ENCODE measurements around the gene C9.

The C9 gene

DNA sequence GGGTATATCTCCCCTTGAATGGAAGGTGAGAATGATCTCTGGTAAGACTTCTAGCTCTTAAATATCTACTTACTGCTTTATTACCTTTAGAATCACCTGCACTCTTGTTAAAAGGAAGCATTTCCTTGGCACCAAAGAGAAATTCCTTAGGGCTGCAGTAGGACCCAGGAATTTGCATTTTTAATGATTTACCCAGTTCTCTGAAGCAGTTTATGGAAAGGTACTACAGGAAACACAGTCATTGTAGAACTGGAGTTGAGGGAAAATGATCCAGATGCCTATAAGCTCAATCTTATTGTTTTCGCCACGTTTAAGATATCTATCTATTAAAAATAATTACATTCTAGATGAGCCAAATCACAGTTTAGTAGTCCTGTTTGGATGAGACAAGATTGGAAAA, 9.5 kb upstream of the C9 start:
- Histone ChIP-seq H3K9me3 (ENCODE audit: control insufficient read depth, low read length) (no peaks in the 10 kb centered on the region), H3K27ac (ENCODE audit: low read depth, low read length, severe bottlenecking) (no peak overlapping the region), H3K4me1 (ENCODE audit: control insufficient read depth, insufficient read depth, low read length, poor library complexity, severe bottlenecking) (no peaks in the 10 kb centered on the region), H3K36me3 (ENCODE audit: control insufficient read depth, insufficient read depth, low read length) (peaks cover 84% of the 10 kb centered on the region), H3K4me3 (ENCODE audit: extremely low read depth, insufficient read depth, low read length, poor library complexity, severe bottlenecking) (no peak overlapping the region)
- WGBS, 2 experiments (ENCODE audit: insufficient coverage in 2 of 2) = no CpG with 5 or more reads among the region's 2 CpGs

- Histone ChIP-seq H3K4me3 (ENCODE audit: extremely low read depth, insufficient read depth, low read length, poor library complexity, severe bottlenecking) (no peak overlapping the region), H3K9me3 (ENCODE audit: control insufficient read depth, low read length) (no peaks in the 10 kb centered on the region), H3K4me1 (ENCODE audit: control insufficient read depth, insufficient read depth, low read length, poor library complexity, severe bottlenecking) (no peaks in the 10 kb centered on the region), H3K27ac (ENCODE audit: low read depth, low read length, severe bottlenecking) (no peak overlapping the region), H3K36me3 (ENCODE audit: control insufficient read depth, insufficient read depth, low read length) (peaks cover 60% of the 10 kb centered on the region)
- no CpG with 5 or more reads among the region's 3 CpGs for WGBS, 2 experiments (ENCODE audit: insufficient coverage in 2 of 2)
Measured at GRCh38 chr5:39371367-39371635, 7.0 kb upstream of the C9 start.

- Histone ChIP-seq H3K27ac (ENCODE audit: low read depth, low read length, severe bottlenecking) (no peak overlapping the region), H3K9me3 (ENCODE audit: control insufficient read depth, low read length) (no peaks in the 10 kb centered on the region), H3K36me3 (ENCODE audit: control insufficient read depth, insufficient read depth, low read length) (peaks cover 54% of the 10 kb centered on the region), H3K4me1 (ENCODE audit: control insufficient read depth, insufficient read depth, low read length, poor library complexity, severe bottlenecking) (no peaks in the 10 kb centered on the region), H3K4me3 (ENCODE audit: extremely low read depth, insufficient read depth, low read length, poor library complexity, severe bottlenecking) (no peak overlapping the region)
- WGBS, 2 experiments (ENCODE audit: insufficient coverage in 2 of 2) = 96 to 99% methylated on average over 5 to 9 of the region's 10 CpGs
Measured at GRCh38 chr5:39370555-39371366, 6.5 kb upstream of the C9 start.

GRCh38 chr5:39369123-39369815, 5.0 kb upstream of the C9 start:
- H3K27ac ChIP-seq (ENCODE audit: low read depth, low read length, severe bottlenecking) = no peak overlapping the region
- H3K36me3 ChIP-seq (ENCODE audit: control insufficient read depth, insufficient read depth, low read length) = peaks cover 39% of the 10 kb centered on the region
- H3K9me3 ChIP-seq (ENCODE audit: control insufficient read depth, low read length) = no peaks in the 10 kb centered on the region
- H3K4me1 ChIP-seq (ENCODE audit: control insufficient read depth, insufficient read depth, low read length, poor library complexity, severe bottlenecking) = no peaks in the 10 kb centered on the region
- WGBS, 2 experiments (ENCODE audit: insufficient coverage in 2 of 2) = 98 to 100% methylated on average over 3 to 5 of the region's 5 CpGs
- H3K4me3 ChIP-seq (ENCODE audit: extremely low read depth, insufficient read depth, low read length, poor library complexity, severe bottlenecking) = no peak overlapping the region

DNA sequence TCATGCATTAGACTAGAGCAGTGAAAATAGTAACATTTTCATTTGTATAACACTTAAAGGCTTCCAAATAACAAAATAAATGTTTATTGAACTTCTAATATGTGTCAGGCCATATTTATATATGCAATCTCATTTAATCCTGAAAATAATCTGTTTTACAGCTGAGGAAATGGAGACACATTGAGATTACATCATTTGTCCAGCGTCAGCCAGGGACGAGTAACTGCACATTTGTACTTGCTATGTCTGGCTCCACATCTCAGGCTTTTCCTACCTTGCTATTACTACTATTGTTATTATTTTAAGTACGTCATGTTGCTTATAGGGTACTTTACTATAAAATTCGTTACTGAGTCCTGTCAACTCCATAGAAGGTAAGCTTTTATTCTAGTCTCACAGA, 3.8 kb upstream of the C9 start:
- Histone ChIP-seq H3K4me1 (ENCODE audit: control insufficient read depth, insufficient read depth, low read length, poor library complexity, severe bottlenecking) (no peaks in the 10 kb centered on the region), H3K27ac (ENCODE audit: low read depth, low read length, severe bottlenecking) (no peak overlapping the region), H3K36me3 (ENCODE audit: control insufficient read depth, insufficient read depth, low read length) (peaks cover 28% of the 10 kb centered on the region), H3K4me3 (ENCODE audit: extremely low read depth, insufficient read depth, low read length, poor library complexity, severe bottlenecking) (no peak overlapping the region), H3K9me3 (ENCODE audit: control insufficient read depth, low read length) (no peaks in the 10 kb centered on the region)
- 100% methylated on average over 2 of the region's 4 CpGs; no CpG with 5 or more reads in 1 of the 2 experiments for WGBS, 2 experiments (ENCODE audit: insufficient coverage in 2 of 2)

DNA sequence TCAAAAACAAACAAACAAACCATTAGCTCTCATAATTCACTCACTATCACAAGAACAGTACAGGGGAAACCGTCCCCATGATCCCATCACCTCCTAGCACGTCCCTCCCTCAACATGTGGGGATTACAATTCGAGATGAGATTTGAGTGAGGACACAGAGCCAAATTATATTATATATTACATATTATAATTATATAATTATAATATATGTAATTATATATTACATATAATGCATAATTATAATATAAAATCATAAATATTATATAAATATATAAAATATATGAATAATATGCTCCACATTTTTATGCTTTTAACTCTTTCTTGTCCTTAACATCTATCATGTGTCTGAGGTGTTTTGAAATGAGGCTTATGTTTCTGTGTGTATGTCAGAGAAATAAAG, 3.4 kb upstream of the C9 start:
- H3K36me3 ChIP-seq (ENCODE audit: control insufficient read depth, insufficient read depth, low read length) = peaks cover 24% of the 10 kb centered on the region
- H3K9me3 ChIP-seq (ENCODE audit: control insufficient read depth, low read length) = no peaks in the 10 kb centered on the region
- no peak overlapping the region for H3K27ac ChIP-seq (ENCODE audit: low read depth, low read length, severe bottlenecking)
- no peaks in the 10 kb centered on the region for H3K4me1 ChIP-seq (ENCODE audit: control insufficient read depth, insufficient read depth, low read length, poor library complexity, severe bottlenecking)
- no CpG with 5 or more reads among the region's 3 CpGs for WGBS, 2 experiments (ENCODE audit: insufficient coverage in 2 of 2)
- no peak overlapping the region for H3K4me3 ChIP-seq (ENCODE audit: extremely low read depth, insufficient read depth, low read length, poor library complexity, severe bottlenecking)

- no peaks in the 10 kb centered on the region for H3K9me3 ChIP-seq (ENCODE audit: control insufficient read depth, low read length)
- H3K27ac ChIP-seq (ENCODE audit: low read depth, low read length, severe bottlenecking) = no peak overlapping the region
- 88 to 89% methylated on average over 2 to 3 of the region's 4 CpGs for WGBS, 2 experiments (ENCODE audit: insufficient coverage in 2 of 2)
- H3K36me3 ChIP-seq (ENCODE audit: control insufficient read depth, insufficient read depth, low read length) = no peaks in the 10 kb centered on the region
- H3K4me3 ChIP-seq (ENCODE audit: extremely low read depth, insufficient read depth, low read length, poor library complexity, severe bottlenecking) = no peak overlapping the region
- no peaks in the 10 kb centered on the region for H3K4me1 ChIP-seq (ENCODE audit: control insufficient read depth, insufficient read depth, low read length, poor library complexity, severe bottlenecking)
Measured at GRCh38 chr5:39363217-39363616, 1.1 kb downstream of the C9 start.

- Histone ChIP-seq H3K4me1 (ENCODE audit: control insufficient read depth, insufficient read depth, low read length, poor library complexity, severe bottlenecking) (no peaks in the 10 kb centered on the region), H3K9me3 (ENCODE audit: control insufficient read depth, low read length) (no peaks in the 10 kb centered on the region), H3K4me3 (ENCODE audit: extremely low read depth, insufficient read depth, low read length, poor library complexity, severe bottlenecking) (no peak overlapping the region), H3K27ac (ENCODE audit: low read depth, low read length, severe bottlenecking) (no peak overlapping the region), H3K36me3 (ENCODE audit: control insufficient read depth, insufficient read depth, low read length) (no peaks in the 10 kb centered on the region)
- 80 to 100% methylated on average over 3 to 6 of the region's 8 CpGs for WGBS, 2 experiments (ENCODE audit: insufficient coverage in 2 of 2)
Measured at GRCh38 chr5:39362646-39363045, 1.6 kb downstream of the C9 start.

- WGBS, 2 experiments (ENCODE audit: insufficient coverage in 2 of 2) = 93 to 94% methylated on average over 2 to 3 of the region's 4 CpGs
- no peak overlapping the region for H3K27ac ChIP-seq (ENCODE audit: low read depth, low read length, severe bottlenecking)
- no peak overlapping the region for H3K4me3 ChIP-seq (ENCODE audit: extremely low read depth, insufficient read depth, low read length, poor library complexity, severe bottlenecking)
- no peaks in the 10 kb centered on the region for H3K9me3 ChIP-seq (ENCODE audit: control insufficient read depth, low read length)
- H3K4me1 ChIP-seq (ENCODE audit: control insufficient read depth, insufficient read depth, low read length, poor library complexity, severe bottlenecking) = no peaks in the 10 kb centered on the region
- no peaks in the 10 kb centered on the region for H3K36me3 ChIP-seq (ENCODE audit: control insufficient read depth, insufficient read depth, low read length)
Measured at GRCh38 chr5:39361306-39361705, 3.0 kb downstream of the C9 start.

DNA sequence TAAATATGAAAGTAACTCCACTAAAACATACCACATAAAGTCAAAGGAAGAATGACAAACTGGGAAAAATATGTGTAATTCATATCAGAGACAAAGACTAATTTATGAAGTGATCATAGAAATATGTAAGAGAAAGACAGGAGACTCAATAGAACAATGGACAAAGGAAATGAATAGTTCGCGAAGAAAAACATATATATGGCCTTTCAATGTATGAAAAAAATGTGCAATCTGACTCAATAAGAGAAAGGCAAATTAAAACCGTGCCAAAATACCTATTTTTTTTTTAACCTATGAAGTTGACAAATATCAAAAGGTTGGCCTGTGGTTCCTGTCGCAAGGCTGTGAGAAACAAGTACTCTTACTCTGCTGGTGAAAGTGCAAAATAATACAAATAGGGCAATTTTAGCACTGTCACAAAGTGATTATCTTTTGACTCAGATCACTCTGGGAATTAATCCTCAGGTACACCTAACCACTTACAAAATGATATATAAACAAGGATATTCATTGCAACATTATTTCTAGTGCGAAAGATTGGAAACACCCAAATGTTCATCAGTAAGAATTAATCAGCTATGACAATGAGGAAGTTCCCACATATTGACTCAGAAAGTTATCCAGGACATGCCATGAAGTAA, 3.7 kb downstream of the C9 start:
- H3K4me1 ChIP-seq (ENCODE audit: control insufficient read depth, insufficient read depth, low read length, poor library complexity, severe bottlenecking) = no peaks in the 10 kb centered on the region
- no peaks in the 10 kb centered on the region for H3K36me3 ChIP-seq (ENCODE audit: control insufficient read depth, insufficient read depth, low read length)
- 100% methylated on average over 3 of the region's 5 CpGs; no CpG with 5 or more reads in 1 of the 2 experiments for whole genome bisulfite sequencing, 2 experiments (ENCODE audit: insufficient coverage in 2 of 2)
- H3K27ac ChIP-seq (ENCODE audit: low read depth, low read length, severe bottlenecking) = no peak overlapping the region
- no peaks in the 10 kb centered on the region for H3K9me3 ChIP-seq (ENCODE audit: control insufficient read depth, low read length)
- H3K4me3 ChIP-seq (ENCODE audit: extremely low read depth, insufficient read depth, low read length, poor library complexity, severe bottlenecking) = no peak overlapping the region

DNA sequence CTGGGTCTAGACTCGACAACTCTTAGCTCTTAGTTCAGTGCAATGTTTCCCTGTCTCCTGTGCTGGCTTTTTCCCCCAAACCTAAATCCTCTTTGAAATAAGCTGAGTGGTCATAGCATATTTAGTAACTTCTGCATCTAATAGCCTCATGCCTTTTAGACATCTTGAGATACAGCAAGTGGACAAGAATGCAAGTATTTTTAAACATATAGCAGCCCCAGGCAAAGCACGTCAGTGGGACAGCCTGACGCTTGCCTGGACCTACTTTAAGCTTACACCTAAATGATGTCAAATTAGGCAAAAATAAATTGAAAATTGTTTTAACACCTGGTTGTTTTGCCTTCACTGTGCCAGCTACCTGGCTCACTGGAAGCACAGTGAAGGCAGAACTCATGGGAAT, 8.0 kb downstream of the C9 start:
- Histone ChIP-seq H3K4me3 (ENCODE audit: extremely low read depth, insufficient read depth, low read length, poor library complexity, severe bottlenecking) (no peak overlapping the region), H3K27ac (ENCODE audit: low read depth, low read length, severe bottlenecking) (no peak overlapping the region), H3K4me1 (ENCODE audit: control insufficient read depth, insufficient read depth, low read length, poor library complexity, severe bottlenecking) (no peaks in the 10 kb centered on the region), H3K36me3 (ENCODE audit: control insufficient read depth, insufficient read depth, low read length) (no peaks in the 10 kb centered on the region), H3K9me3 (ENCODE audit: control insufficient read depth, low read length) (peaks cover 9% of the 10 kb centered on the region)
- 96 to 100% methylated on average over 1 to 3 of the region's 3 CpGs for WGBS, 2 experiments (ENCODE audit: insufficient coverage in 2 of 2)
